ENCODE results near the gene SLC28A2.

- TF ChIP-seq, protein P1, sequence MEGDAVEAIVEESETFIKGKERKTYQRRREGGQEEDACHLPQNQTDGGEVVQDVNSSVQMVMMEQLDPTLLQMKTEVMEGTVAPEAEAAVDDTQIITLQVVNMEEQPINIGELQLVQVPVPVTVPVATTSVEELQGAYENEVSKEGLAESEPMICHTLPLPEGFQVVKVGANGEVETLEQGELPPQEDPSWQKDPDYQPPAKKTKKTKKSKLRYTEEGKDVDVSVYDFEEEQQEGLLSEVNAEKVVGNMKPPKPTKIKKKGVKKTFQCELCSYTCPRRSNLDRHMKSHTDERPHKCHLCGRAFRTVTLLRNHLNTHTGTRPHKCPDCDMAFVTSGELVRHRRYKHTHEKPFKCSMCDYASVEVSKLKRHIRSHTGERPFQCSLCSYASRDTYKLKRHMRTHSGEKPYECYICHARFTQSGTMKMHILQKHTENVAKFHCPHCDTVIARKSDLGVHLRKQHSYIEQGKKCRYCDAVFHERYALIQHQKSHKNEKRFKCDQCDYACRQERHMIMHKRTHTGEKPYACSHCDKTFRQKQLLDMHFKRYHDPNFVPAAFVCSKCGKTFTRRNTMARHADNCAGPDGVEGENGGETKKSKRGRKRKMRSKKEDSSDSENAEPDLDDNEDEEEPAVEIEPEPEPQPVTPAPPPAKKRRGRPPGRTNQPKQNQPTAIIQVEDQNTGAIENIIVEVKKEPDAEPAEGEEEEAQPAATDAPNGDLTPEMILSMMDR (conservative IDR thresholded peaks at IDR 0.05 in 1 of 2, IDR thresholded peaks at IDR 0.05 in 1 of 2; ENCODE audit: extremely low read depth in 1 of 2, insufficient read depth in 1 of 2, low read depth in 1 of 2, low read length in 2 of 2): no peak
- no peak for TF ChIP-seq EZH2 (IDR thresholded peaks at IDR 0.05; ENCODE audit: borderline replicate concordance, low read length)
Measured at GRCh38 chr15:45287390-45287956, 35.4 kb downstream of the SLC28A2 start.

Data from mammary epithelial cell (primary cell).